ENCODE results near the gene ATXN7.

Gene ATXN7

GRCh38 chr3:64037084-64037483, 173.4 kb downstream of the ATXN7 start:
- no peak for TF ChIP-seq CTCF (IDR thresholded peaks at IDR 0.05; ENCODE audit: control insufficient read depth, extremely low read depth, insufficient read depth)
- H3K4me3 ChIP-seq (ENCODE audit: low read depth, low read length): no peak overlapping the region
- DNase-seq (ENCODE audit: low read depth): no peak

- no peak for DNase-seq (ENCODE audit: low read depth)
- no peak for TF ChIP-seq CTCF (IDR thresholded peaks at IDR 0.05; ENCODE audit: control insufficient read depth, extremely low read depth, insufficient read depth)
- no peak overlapping the region for H3K4me3 ChIP-seq (ENCODE audit: low read depth, low read length)
These were observed 174.6 kb downstream of the ATXN7 start for GRCh38 chr3:64038253-64038767.

- TF ChIP-seq CTCF (IDR thresholded peaks at IDR 0.05; ENCODE audit: control insufficient read depth, extremely low read depth, insufficient read depth): no peak
These were observed 175.7 kb downstream of the ATXN7 start for GRCh38 chr3:64039332-64039731.

GRCh38 chr3:64039981-64040733, 176.5 kb downstream of the ATXN7 start:
- TF ChIP-seq CTCF (IDR thresholded peaks at IDR 0.05; ENCODE audit: control insufficient read depth, extremely low read depth, insufficient read depth): no peak
- no peak overlapping the region for H3K4me3 ChIP-seq (ENCODE audit: low read depth, low read length)
- DNase-seq (ENCODE audit: low read depth): no peak

More at GRCh38 chr3:64039332-64039731, 175.7 kb downstream of the ATXN7 start:
- no peak for DNase-seq (ENCODE audit: low read depth)
- H3K4me3 ChIP-seq (ENCODE audit: low read depth, low read length): no peak overlapping the region

- no peak for DNase-seq (ENCODE audit: low read depth)
- H3K4me3 ChIP-seq (ENCODE audit: low read depth, low read length): no peak overlapping the region
- TF ChIP-seq CTCF (IDR thresholded peaks at IDR 0.05; ENCODE audit: control insufficient read depth, extremely low read depth, insufficient read depth): no peak
These were observed 179.3 kb downstream of the ATXN7 start for GRCh38 chr3:64042952-64043351.

GRCh38 chr3:64046592-64046991, 182.9 kb downstream of the ATXN7 start:
- no peak overlapping the region for H3K4me3 ChIP-seq (ENCODE audit: low read depth, low read length)
- no peak for TF ChIP-seq CTCF (IDR thresholded peaks at IDR 0.05; ENCODE audit: control insufficient read depth, extremely low read depth, insufficient read depth)
- DNase-seq (ENCODE audit: low read depth): no peak

Measured in LNCaP clone FGC (cell line).